ENCODE measurements around the gene MPZL3. TPM values are rescaled to one million over a fixed set of nuclear protein-coding genes. Genes with fewer than 3 reads are reported as not detected.

The MPZL3 gene
- total RNA-seq, 3 donors from 2014 or later, result 0.64 to 23.0 (median 13.1) TPM

GRCh38 chr11:118260353-118260752, 8.2 kb upstream of the MPZL3 start:
- H3K27ac ChIP-seq, result no peak overlapping the region
- H3K36me3 ChIP-seq, result no peaks in the 10 kb centered on the region
- no peak overlapping the region for H3K4me3 ChIP-seq
- TF ChIP-seq POLR2A (IDR thresholded peaks at IDR 0.05) (no peak), POLR2AphosphoS5 (IDR thresholded peaks at IDR 0.05) (no peak), CTCF (IDR thresholded peaks at IDR 0.05) (no peak)
- intact Hi-C loops (cut with DNase I; ENCODE audit: low total_unique reads), result no loop called here
- no peak for DNase-seq (ENCODE audit: low spot score in 2 of 2)
- no peaks in the 10 kb centered on the region for H3K9me3 ChIP-seq
- H3K27me3 ChIP-seq, result no peaks in the 10 kb centered on the region
- H3K4me1 ChIP-seq, result peaks cover 2 to 6% of the 10 kb centered on the region in 2 donors

- peaks cover 0 to 6% of the 10 kb centered on the region in 2 donors for H3K4me1 ChIP-seq
- no peak overlapping the region for H3K4me3 ChIP-seq
- no peaks in the 10 kb centered on the region for H3K36me3 ChIP-seq
- no peak for DNase-seq (ENCODE audit: low spot score in 2 of 2)
- TF ChIP-seq POLR2AphosphoS5 (IDR thresholded peaks at IDR 0.05), result no peak
- no peak for TF ChIP-seq POLR2A (IDR thresholded peaks at IDR 0.05)
- TF ChIP-seq CTCF (IDR thresholded peaks at IDR 0.05), result no peak
- no peak overlapping the region for H3K27ac ChIP-seq
- intact Hi-C loops (cut with DNase I; ENCODE audit: low total_unique reads), result no loop called here
- H3K9me3 ChIP-seq, result no peaks in the 10 kb centered on the region
- no peaks in the 10 kb centered on the region for H3K27me3 ChIP-seq
These were observed 7.0 kb upstream of the MPZL3 start for GRCh38 chr11:118259138-118259537.

- H3K27me3 ChIP-seq, result no peaks in the 10 kb centered on the region
- intact Hi-C loops (cut with DNase I; ENCODE audit: low total_unique reads), result no loop called here
- peaks cover 0 to under 1% of the 10 kb centered on the region in 2 donors for H3K4me1 ChIP-seq
- TF ChIP-seq POLR2AphosphoS5 (IDR thresholded peaks at IDR 0.05) (no peak), POLR2A (IDR thresholded peaks at IDR 0.05) (no peak), CTCF (IDR thresholded peaks at IDR 0.05) (no peak)
- H3K4me3 ChIP-seq, result no peak overlapping the region
- H3K36me3 ChIP-seq, result no peaks in the 10 kb centered on the region
- H3K9me3 ChIP-seq, result no peaks in the 10 kb centered on the region
- DNase-seq (ENCODE audit: low spot score in 2 of 2), result no peak
- H3K27ac ChIP-seq, result no peak overlapping the region
These were observed 6.2 kb upstream of the MPZL3 start for GRCh38 chr11:118258410-118258809.

GRCh38 chr11:118252688-118253087, 523 bp upstream of the MPZL3 start:
- Histone ChIP-seq H3K4me3 (peak overlapping the region in 2 of 3 donors; percentile 68 to 73), H3K4me1 (peaks cover 0 to 7% of the 10 kb centered on the region in 2 donors), H3K9me3 (no peaks in the 10 kb centered on the region), H3K27ac (peak overlapping the region; percentile 95 to 98), H3K27me3 (no peaks in the 10 kb centered on the region), H3K36me3 (no peaks in the 10 kb centered on the region)
- no peak for TF ChIP-seq CTCF (IDR thresholded peaks at IDR 0.05)
- no peak for TF ChIP-seq POLR2A (IDR thresholded peaks at IDR 0.05)
- no peak for TF ChIP-seq POLR2AphosphoS5 (IDR thresholded peaks at IDR 0.05)
- intact Hi-C loops (cut with DNase I; ENCODE audit: low total_unique reads), result no loop called here
- no peak for DNase-seq (ENCODE audit: low spot score in 2 of 2)

- Histone ChIP-seq H3K4me3 (no peak overlapping the region), H3K27ac (peak overlapping the region; percentile 66 to 77), H3K4me1 (no peaks in the 10 kb centered on the region), H3K9me3 (no peaks in the 10 kb centered on the region), H3K27me3 (no peaks in the 10 kb centered on the region), H3K36me3 (no peaks in the 10 kb centered on the region)
- TF ChIP-seq POLR2AphosphoS5 (IDR thresholded peaks at IDR 0.05) (no peak), POLR2A (IDR thresholded peaks at IDR 0.05) (no peak), CTCF (IDR thresholded peaks at IDR 0.05) (no peak)
- DNase-seq (ENCODE audit: low spot score in 2 of 2), result no peak
- intact Hi-C loops (cut with DNase I; ENCODE audit: low total_unique reads), result no loop called here
These were observed 5.1 kb downstream of the MPZL3 start for GRCh38 chr11:118247041-118247440.
